Measurements from ENCODE around the gene IFITM1.

The IFITM1 gene

DNA sequence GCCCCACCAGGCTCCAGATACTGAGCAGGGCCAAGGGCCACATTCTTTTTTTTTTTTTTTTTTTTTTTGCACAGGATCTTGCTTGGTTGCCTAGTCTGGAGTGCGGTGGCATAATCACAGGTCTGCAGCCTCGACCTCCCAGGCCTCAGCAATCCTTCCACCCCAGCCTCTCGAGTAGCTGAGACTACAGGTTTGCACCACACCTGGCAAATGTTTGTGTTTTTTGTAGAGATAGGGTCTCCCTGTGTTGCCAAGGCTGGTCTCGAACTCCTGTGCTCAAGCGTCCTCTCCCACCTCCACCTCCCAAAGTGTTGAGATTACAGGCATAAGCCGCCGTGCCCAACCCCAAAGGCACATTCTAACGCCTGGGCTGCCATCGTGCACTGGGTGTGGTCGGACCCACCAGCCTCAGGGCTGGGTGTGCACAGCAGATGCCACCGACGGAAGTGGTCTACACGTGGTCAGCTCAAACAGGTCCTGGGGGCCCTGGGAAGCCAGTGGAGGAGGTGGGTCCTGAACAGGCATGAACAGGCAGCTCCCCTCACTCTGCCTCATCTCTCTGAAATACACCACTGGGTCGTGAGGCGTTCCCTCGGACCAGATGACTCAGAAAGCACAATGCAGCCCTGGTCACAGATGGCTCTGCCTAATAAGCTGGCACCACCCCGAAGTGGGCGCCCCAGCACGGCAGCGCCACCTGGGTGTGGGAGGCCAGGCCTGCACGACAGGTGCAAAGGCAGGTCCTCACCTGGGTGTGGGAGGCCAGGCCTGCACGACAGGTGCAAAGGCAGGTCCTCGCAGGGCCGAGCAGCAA, 50.3 kb downstream of the IFITM1 start:
- H3K4me1 ChIP-seq (ENCODE audit: control insufficient read depth, insufficient read depth, low read length, poor library complexity, severe bottlenecking): no peaks in the 10 kb centered on the region
- H3K4me3 ChIP-seq (ENCODE audit: extremely low read depth, insufficient read depth, low read length, poor library complexity, severe bottlenecking): no peak overlapping the region
- peaks cover 17% of the 10 kb centered on the region for H3K9me3 ChIP-seq (ENCODE audit: control insufficient read depth, low read length)
- H3K36me3 ChIP-seq (ENCODE audit: control insufficient read depth, insufficient read depth, low read length): no peaks in the 10 kb centered on the region
- WGBS, 2 experiments (ENCODE audit: insufficient coverage in 2 of 2): 75 to 85% methylated on average over 14 to 18 of the region's 24 CpGs
- no peak overlapping the region for H3K27ac ChIP-seq (ENCODE audit: low read depth, low read length, severe bottlenecking)
